NCI-H1092 (cell line): ENCODE data around the gene ADGRG1.

ENCODE experiments used
- DNase-seq: peaks from one replicate; lab custom pipeline; 2025; lab: John Stamatoyannopoulos, UW

The ADGRG1 gene

DNA sequence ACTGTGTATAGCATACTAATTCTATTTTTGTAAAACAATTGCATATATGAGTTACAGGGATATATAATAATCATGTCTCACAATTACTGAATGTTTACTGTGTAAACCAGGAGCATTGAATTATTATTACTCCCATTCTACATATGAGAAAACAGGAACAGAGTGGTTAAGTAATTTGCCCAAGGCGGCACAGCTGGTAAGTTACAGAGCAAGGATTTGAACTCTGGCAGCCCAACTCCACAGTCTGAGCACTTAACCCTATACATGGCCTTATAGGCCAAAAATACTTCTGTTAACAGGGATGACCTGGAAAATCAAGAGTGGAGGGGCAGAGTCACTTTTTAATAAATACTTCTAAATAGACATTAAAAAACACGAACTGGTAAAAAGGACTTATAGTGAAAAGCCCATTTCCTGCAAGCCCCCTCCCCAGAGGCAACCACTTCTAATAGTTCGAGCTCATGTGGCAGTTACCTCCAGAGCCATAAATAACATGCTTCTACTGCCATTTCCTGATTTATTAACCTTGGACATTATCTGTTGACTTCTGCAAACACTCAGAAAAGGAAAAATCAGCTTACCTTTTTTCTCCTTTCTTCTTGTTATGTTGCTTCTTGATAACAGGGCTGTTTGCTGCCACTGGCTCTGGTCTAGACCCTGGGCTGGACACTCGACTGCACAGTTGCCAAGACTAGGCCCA lies 22.1 kb upstream of the ADGRG1 start:
- no peak for DNase-seq

- peak; percentile 75 for DNase-seq
These were observed 21.5 kb upstream of the ADGRG1 start for GRCh38 chr16:57606847-57607501.

GRCh38 chr16:57607676-57608461 lies 20.6 kb upstream of the ADGRG1 start:
- DNase-seq: no peak

- no peak for DNase-seq
These were observed 19.8 kb upstream of the ADGRG1 start for GRCh38 chr16:57608462-57609113.

DNA sequence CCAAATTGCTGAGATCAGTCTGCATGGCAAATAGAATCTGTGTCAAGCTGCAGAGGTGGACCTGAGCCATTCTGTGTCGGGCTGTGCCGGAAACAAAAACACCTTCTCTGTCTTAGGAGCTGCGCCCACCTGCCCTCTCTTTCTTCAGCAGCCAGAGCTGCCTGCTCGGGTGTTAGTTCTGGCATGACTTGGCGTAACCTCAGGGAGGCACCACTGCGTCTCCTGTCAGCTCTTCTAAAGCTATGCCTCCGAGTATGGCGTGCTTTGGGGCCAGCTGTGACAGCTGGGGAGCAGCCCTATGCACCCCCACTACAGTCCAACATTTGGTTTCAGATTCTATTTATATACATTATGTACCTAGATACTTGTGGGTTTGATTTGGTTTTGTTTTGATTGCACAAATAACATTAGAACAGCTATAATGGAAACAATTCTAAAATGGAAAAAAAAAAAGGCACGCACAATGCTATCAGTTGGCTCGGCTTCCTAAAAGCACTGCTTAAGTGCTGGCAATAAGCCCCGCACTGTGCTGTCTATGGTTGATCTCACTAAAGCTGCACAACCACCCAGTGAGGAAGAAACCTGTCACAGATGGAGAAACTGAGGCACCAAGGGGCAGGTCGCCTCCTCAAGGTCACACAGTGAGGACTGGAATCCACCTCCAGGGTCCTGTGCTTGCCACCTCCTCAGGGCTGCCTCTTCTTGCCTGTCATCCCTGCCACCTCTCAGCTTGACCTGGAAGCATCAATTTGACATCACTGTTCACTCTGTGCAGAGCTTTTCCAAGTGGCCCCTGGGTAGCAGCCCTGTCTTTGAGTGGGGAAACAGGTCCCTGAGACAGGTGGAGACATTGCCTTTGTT lies 18.7 kb upstream of the ADGRG1 start:
- peak; percentile 76 for DNase-seq

GRCh38 chr16:57610611-57611010 lies 17.8 kb upstream of the ADGRG1 start:
- no peak for DNase-seq

DNA sequence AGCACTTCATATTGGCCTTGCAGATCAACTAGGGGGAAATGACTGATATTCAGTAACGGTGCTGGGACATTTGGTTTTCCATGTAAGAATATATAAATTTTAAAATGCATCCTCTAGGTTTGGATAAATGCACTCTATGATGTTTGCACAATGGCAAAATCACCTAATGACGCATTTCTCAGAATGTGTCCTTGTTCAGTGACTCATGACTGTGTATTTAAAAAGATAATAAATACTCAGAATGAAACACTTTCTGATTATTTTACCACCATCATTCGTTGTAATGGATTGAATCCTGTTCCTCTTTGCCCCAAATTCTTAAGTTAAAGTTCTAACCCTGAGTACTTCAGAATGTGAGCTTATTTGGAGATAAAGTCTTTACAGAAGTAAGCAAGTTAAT lies 17.2 kb upstream of the ADGRG1 start:
- DNase-seq: no peak

- DNase-seq: no peak
These were observed 16.7 kb upstream of the ADGRG1 start for GRCh38 chr16:57611706-57612105.

- DNase-seq: no peak
These were observed 15.9 kb upstream of the ADGRG1 start for GRCh38 chr16:57612494-57612893.

GRCh38 chr16:57613514-57613913 lies 14.9 kb upstream of the ADGRG1 start:
- DNase-seq: no peak

DNA sequence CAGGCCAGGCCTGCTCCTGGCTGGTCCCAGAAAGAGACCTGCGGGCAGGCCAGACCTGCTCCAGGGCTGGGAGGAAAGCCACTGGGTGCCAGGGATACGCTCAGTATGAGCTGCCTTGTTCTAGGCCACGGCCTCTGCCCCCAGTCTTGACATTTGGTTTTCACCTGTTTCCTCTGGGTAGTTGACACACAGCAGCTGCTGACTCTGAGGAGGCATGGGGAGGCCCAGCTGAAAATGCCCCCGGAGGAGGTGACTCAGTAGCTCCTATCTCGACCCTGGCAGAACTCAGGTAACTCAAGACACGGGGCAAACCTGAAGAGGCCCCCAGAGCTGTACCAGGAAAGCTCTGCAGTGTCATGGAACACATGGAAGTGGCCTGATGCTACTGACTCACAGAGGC lies 13.9 kb upstream of the ADGRG1 start:
- no peak for DNase-seq

DNA sequence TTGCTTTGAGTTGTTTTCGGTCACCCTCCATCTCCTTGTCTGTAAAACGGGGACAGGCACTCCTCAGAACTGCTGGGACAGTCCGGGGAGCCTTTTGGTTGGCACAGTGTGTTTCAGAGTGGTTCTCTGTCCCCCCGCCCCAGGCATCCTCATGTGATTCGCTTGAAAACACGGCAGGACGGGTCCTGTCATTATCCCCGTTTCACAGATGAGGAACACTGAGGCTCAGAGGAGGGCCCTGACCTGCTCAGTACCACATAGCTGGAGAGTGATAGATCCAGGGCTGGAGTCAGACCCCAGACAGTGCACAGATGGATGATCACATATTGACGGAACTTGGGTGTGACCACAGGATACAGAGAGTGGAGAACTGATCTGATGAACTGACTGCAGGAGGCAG lies 13.5 kb upstream of the ADGRG1 start:
- no peak for DNase-seq

- no peak for DNase-seq
These were observed 12.6 kb upstream of the ADGRG1 start for GRCh38 chr16:57615813-57616212.

DNA sequence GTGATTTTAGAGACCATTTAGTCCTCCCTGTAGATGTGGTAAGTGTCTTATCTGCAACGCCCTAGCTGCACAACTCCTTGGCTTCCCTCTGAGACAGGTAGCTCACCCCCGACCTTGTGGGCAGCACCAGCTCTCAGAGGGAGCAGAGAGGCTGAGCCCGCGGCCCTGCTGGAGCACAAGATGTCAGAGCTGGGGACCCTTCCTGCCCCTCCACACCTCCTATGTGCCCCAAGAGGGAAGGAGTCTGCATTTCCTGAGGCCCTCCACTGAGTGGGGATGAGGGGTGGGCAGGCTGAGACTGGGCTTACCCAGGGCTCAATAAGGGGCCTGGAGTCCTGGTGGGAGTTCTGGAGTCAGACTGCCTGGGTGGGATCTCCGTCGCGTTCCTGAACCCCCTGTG lies 12.2 kb upstream of the ADGRG1 start:
- no peak for DNase-seq

- no peak for DNase-seq
These were observed 11.6 kb upstream of the ADGRG1 start for GRCh38 chr16:57616876-57617275.

- no peak for DNase-seq
These were observed 10.8 kb upstream of the ADGRG1 start for GRCh38 chr16:57617604-57618111.

GRCh38 chr16:57618296-57619132 lies 9.9 kb upstream of the ADGRG1 start:
- no peak for DNase-seq

GRCh38 chr16:57619133-57619605 lies 9.3 kb upstream of the ADGRG1 start:
- no peak for DNase-seq

DNA sequence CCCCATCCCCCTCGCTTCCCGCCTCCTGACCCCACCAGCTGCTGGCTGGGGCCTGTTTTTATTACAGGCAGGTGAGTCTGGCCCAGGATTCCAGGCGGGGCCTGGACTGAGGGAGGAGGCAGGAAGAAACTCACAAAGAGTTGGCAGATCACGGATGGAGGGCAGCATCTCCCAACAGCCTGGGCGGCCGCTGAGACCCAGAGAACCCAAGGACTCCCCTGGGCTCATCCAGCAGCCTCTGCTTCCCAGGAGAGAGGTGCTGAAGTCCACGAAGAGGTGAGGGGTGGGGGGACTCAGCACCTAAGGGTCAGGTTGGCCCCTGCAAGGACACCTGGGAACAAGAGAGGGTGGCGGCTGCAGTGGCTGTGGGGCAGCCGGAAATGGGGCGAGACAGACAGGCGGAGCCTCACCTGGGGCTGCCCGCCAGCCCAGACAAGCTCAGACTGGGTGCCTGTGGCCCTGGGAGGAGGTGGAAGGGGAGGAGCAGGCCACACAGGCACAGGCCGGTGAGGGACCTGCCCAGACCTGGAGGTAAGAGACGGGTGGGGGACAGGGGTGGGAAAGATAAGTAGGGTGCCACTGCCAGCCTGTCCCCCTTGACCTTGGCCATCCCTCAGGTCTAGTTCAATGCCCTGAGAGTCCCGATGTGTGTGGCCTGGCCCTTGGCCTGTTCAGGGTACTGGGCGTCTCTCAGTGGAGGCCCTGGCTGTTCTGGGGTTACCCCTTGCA lies 8.7 kb upstream of the ADGRG1 start:
- DNase-seq: no peak
